Measurements from ENCODE around the gene RNF183. TPM values are rescaled to one million over a fixed set of nuclear protein-coding genes. Genes with fewer than 3 reads are reported as not detected.

The RNF183 gene
- total RNA-seq, 4 donors from 2014 or later = not detected

- no peak for TF ChIP-seq CTCF (IDR thresholded peaks at IDR 0.05; ENCODE audit: low read depth)
Observed at GRCh38 chr9:113316030-113316429, 12.9 kb upstream of the RNF183 start.

- TF ChIP-seq CTCF (IDR thresholded peaks at IDR 0.05; ENCODE audit: low read depth) = no peak
Observed at GRCh38 chr9:113315231-113315630, 12.1 kb upstream of the RNF183 start.

GRCh38 chr9:113313261-113313660 is 10.1 kb upstream of the RNF183 start:
- TF ChIP-seq CTCF (IDR thresholded peaks at IDR 0.05; ENCODE audit: low read depth) = no peak

- no peak for TF ChIP-seq CTCF (IDR thresholded peaks at IDR 0.05; ENCODE audit: low read depth)
Observed at GRCh38 chr9:113311961-113312360, 8.8 kb upstream of the RNF183 start.

GRCh38 chr9:113310538-113310937 is 7.4 kb upstream of the RNF183 start:
- TF ChIP-seq CTCF (IDR thresholded peaks at IDR 0.05; ENCODE audit: low read depth) = no peak

- no peak for TF ChIP-seq CTCF (IDR thresholded peaks at IDR 0.05; ENCODE audit: low read depth)
Observed at GRCh38 chr9:113309204-113309813, 6.1 kb upstream of the RNF183 start.

- no peak for TF ChIP-seq CTCF (IDR thresholded peaks at IDR 0.05; ENCODE audit: low read depth)
Observed at GRCh38 chr9:113307396-113307975, 4.3 kb upstream of the RNF183 start.
